ENCODE data around the gene TPPP.

TPPP gene

GRCh38 chr5:676699-677076 is 16.5 kb downstream of the TPPP start:
- TF ChIP-seq TAF1 (IDR thresholded peaks at IDR 0.05; ENCODE audit: low read depth, low read length) (no peak), SPI1 (IDR thresholded peaks at IDR 0.05; ENCODE audit: low read depth, low read length) (no peak), POU2F2 (IDR thresholded peaks at IDR 0.05; ENCODE audit: low read depth, low read length) (no peak)
- FAIRE-seq (peak; percentile 76), DNase-seq (ENCODE audit: insufficient read length, low spot score) (no peak)

- DNase-seq (ENCODE audit: insufficient read length, low spot score) = no peak
- FAIRE-seq = no peak
- TF ChIP-seq PAX5 (IDR thresholded peaks at IDR 0.05; ENCODE audit: insufficient read depth, low read length, severe bottlenecking) (no peak), SPI1 (IDR thresholded peaks at IDR 0.05; ENCODE audit: low read depth, low read length) (no peak), POLR2A (IDR thresholded peaks at IDR 0.05; ENCODE audit: low read depth, low read length) (no peak), POU2F2 (IDR thresholded peaks at IDR 0.05; ENCODE audit: low read depth, low read length) (no peak), POLR2AphosphoS5 (IDR thresholded peaks at IDR 0.05; ENCODE audit: low read depth, low read length) (no peak), TAF1 (IDR thresholded peaks at IDR 0.05; ENCODE audit: low read depth, low read length) (no peak)
Observed at GRCh38 chr5:675871-676698, 17.1 kb downstream of the TPPP start.

- TF ChIP-seq POLR2A (IDR thresholded peaks at IDR 0.05; ENCODE audit: low read depth, low read length) (no peak), TAF1 (IDR thresholded peaks at IDR 0.05; ENCODE audit: low read depth, low read length) (no peak), SPI1 (IDR thresholded peaks at IDR 0.05; ENCODE audit: low read depth, low read length) (no peak), POLR2AphosphoS5 (IDR thresholded peaks at IDR 0.05; ENCODE audit: low read depth, low read length) (no peak), POU2F2 (IDR thresholded peaks at IDR 0.05; ENCODE audit: low read depth, low read length) (no peak), PAX5 (IDR thresholded peaks at IDR 0.05; ENCODE audit: insufficient read depth, low read length, severe bottlenecking) (no peak)
- FAIRE-seq (no peak), DNase-seq (ENCODE audit: insufficient read length, low spot score) (no peak)
Observed at GRCh38 chr5:675111-675870, 17.9 kb downstream of the TPPP start.

- FAIRE-seq (no peak), DNase-seq (ENCODE audit: insufficient read length, low spot score) (no peak)
- TF ChIP-seq SPI1 (IDR thresholded peaks at IDR 0.05; ENCODE audit: low read depth, low read length) (no peak), PAX5 (IDR thresholded peaks at IDR 0.05; ENCODE audit: insufficient read depth, low read length, severe bottlenecking) (no peak), POU2F2 (IDR thresholded peaks at IDR 0.05; ENCODE audit: low read depth, low read length) (no peak)
Observed at GRCh38 chr5:674630-675011, 18.5 kb downstream of the TPPP start.

GRCh38 chr5:673831-674629 is 19.1 kb downstream of the TPPP start:
- FAIRE-seq (no peak), DNase-seq (ENCODE audit: insufficient read length, low spot score) (no peak)
- TF ChIP-seq POLR2A (IDR thresholded peaks at IDR 0.05; ENCODE audit: low read depth, low read length) (no peak), POLR2AphosphoS5 (IDR thresholded peaks at IDR 0.05; ENCODE audit: low read depth, low read length) (no peak), POU2F2 (IDR thresholded peaks at IDR 0.05; ENCODE audit: low read depth, low read length) (no peak), PAX5 (IDR thresholded peaks at IDR 0.05; ENCODE audit: insufficient read depth, low read length, severe bottlenecking) (no peak), TAF1 (IDR thresholded peaks at IDR 0.05; ENCODE audit: low read depth, low read length) (no peak), SPI1 (IDR thresholded peaks at IDR 0.05; ENCODE audit: low read depth, low read length) (no peak)

- DNase-seq (ENCODE audit: insufficient read length, low spot score) (no peak), FAIRE-seq (no peak)
- no peak for TF ChIP-seq SPI1 (IDR thresholded peaks at IDR 0.05; ENCODE audit: low read depth, low read length)
- TF ChIP-seq TAF1 (IDR thresholded peaks at IDR 0.05; ENCODE audit: low read depth, low read length) = no peak
- TF ChIP-seq PAX5 (IDR thresholded peaks at IDR 0.05; ENCODE audit: insufficient read depth, low read length, severe bottlenecking) = no peak
- TF ChIP-seq POLR2AphosphoS5 (IDR thresholded peaks at IDR 0.05; ENCODE audit: low read depth, low read length) = no peak
- no peak for TF ChIP-seq POLR2A (IDR thresholded peaks at IDR 0.05; ENCODE audit: low read depth, low read length)
- no peak for TF ChIP-seq POU2F2 (IDR thresholded peaks at IDR 0.05; ENCODE audit: low read depth, low read length)
Observed at GRCh38 chr5:673161-673830, 19.9 kb downstream of the TPPP start.

GRCh38 chr5:672329-673160 is 20.6 kb downstream of the TPPP start:
- FAIRE-seq (no peak), DNase-seq (ENCODE audit: insufficient read length, low spot score) (no peak)
- TF ChIP-seq PAX5 (IDR thresholded peaks at IDR 0.05; ENCODE audit: insufficient read depth, low read length, severe bottlenecking) (no peak), POLR2AphosphoS5 (IDR thresholded peaks at IDR 0.05; ENCODE audit: low read depth, low read length) (no peak), TAF1 (IDR thresholded peaks at IDR 0.05; ENCODE audit: low read depth, low read length) (no peak), POU2F2 (IDR thresholded peaks at IDR 0.05; ENCODE audit: low read depth, low read length) (no peak), SPI1 (IDR thresholded peaks at IDR 0.05; ENCODE audit: low read depth, low read length) (no peak), POLR2A (IDR thresholded peaks at IDR 0.05; ENCODE audit: low read depth, low read length) (no peak)
